Panc1 (cell line): ENCODE data around the gene ZNF132. TPM values are rescaled to one million over a fixed set of nuclear protein-coding genes. Genes with fewer than 3 reads are reported as not detected.

Source experiments
- ATAC-seq: fragments of 200-7000 bp; cut with Tn5 transposase; 2 replicates; pipeline ENCODE4 v1.9.1; 2020; ENCODE audit warnings: mild to moderate bottlenecking, moderate library complexity
- BruUV-seq: library from RNA; stranded (reverse); fragments of 400-500 nt; replicated peaks from 2 replicates; lab custom pipeline; 2021; lab: Mats Ljungman, UMichigan
- CTCF ChIA-PET: fragments of 300-600 bp; sonication (Branson Sonifier 250); formaldehyde crosslinking; loops from one replicate; lab custom pipeline; 2022; ENCODE audit warnings: antibody characterized with exemption; lab: Charles Lee
- POLR2A ChIA-PET: fragments of 300-600 bp; sonication (Branson Sonifier 250); formaldehyde crosslinking; loops from one replicate; lab custom pipeline; 2022; ENCODE audit warnings: antibody characterized with exemption; lab: Charles Lee
- DNase-seq: peaks from one replicate; pipeline ENCODE4 v3.0.0-alpha.2; 2010; ENCODE audit warnings: low read depth, low spot score
- H3K27ac ChIP-seq: 2 replicates; pipeline ENCODE4 v1.5.1; 2011; ENCODE audit warnings: mild to moderate bottlenecking, low read length, inconsistent platforms
- H3K27me3 ChIP-seq: fragments of 200-500 bp; sonication (Bioruptor generic); 2 replicates; pipeline ENCODE4 v1.6.0; 2014; ENCODE audit warnings: low read length, inconsistent platforms; ENCODE audit not compliant: control insufficient read depth, insufficient read depth
- H3K36me3 ChIP-seq: fragments of 200-500 bp; sonication (Bioruptor generic); 2 replicates; pipeline ENCODE4 v1.5.1; 2014; ENCODE audit warnings: inconsistent platforms, mild to moderate bottlenecking, low read length, moderate library complexity; ENCODE audit not compliant: control insufficient read depth, insufficient read depth
- H3K4me1 ChIP-seq: 2 replicates; pipeline ENCODE4 v1.5.1; 2011; ENCODE audit warnings: inconsistent platforms, mild to moderate bottlenecking, low read length, moderate library complexity; ENCODE audit not compliant: control insufficient read depth, insufficient read depth
- H3K4me3 ChIP-seq, 2 experiments: 2 replicates each; pipeline ENCODE4 v1.5.1; 2011 to 2012; ENCODE audit warnings: low read depth in 2 of 2, low read length in 2 of 2, mild to moderate bottlenecking in 2 of 2, inconsistent platforms in 1 of 2, moderate library complexity in 1 of 2
- H3K9me3 ChIP-seq: fragments of 200-500 bp; sonication (Bioruptor generic); 2 replicates; pipeline ENCODE4 v1.5.1; 2014; ENCODE audit warnings: low read depth, mild to moderate bottlenecking, inconsistent platforms, low read length, moderate library complexity; ENCODE audit not compliant: control insufficient read depth, insufficient read depth
- POLR2AphosphoS5 ChIP-seq: IDR thresholded peaks from 2 replicates; pipeline ENCODE4 v1.6.1; 2012; ENCODE audit warnings: mild to moderate bottlenecking, low read depth, low read length, moderate library complexity
- SIN3A ChIP-seq: IDR thresholded peaks from 2 replicates; pipeline ENCODE4 v1.6.1; 2012; ENCODE audit warnings: low read depth, mild to moderate bottlenecking, low read length, moderate library complexity, borderline replicate concordance; ENCODE audit not compliant: insufficient read depth
- TCF7L2 ChIP-seq: IDR thresholded peaks from 2 replicates; pipeline ENCODE4 v1.6.1; 2011; ENCODE audit warnings: mild to moderate bottlenecking, low read depth, low read length, inconsistent platforms
- in situ Hi-C: cut with HindIII; loops from 2 replicates; pipeline ENCODE4 v1.10.0; 2016; ENCODE audit warnings: low sequenced_read_pairs, low pct_unique_long_range_greater_than_20kb
- intact Hi-C: fragments of 100-400 bp; cut with micrococcal nuclease; formaldehyde crosslinking; loops from one replicate; pipeline ENCODE4 v1.10.0; 2022; ENCODE audit not compliant: unreplicated experiment
- total RNA-seq: library from RNA; stranded (reverse); gene quantifications from one replicate; pipeline ENCODE4 v1.2.1, GENCODE V29; 2021; ENCODE audit not compliant: unreplicated experiment
- TF ChIP-seq, protein P1 (sequence below), 2 experiments: IDR thresholded peaks; 2 replicates each; pipeline ENCODE4 v1.6.1; 2011 to 2012; ENCODE audit warnings: low read depth in 2 of 2, control low read depth in 1 of 2, low read length in 1 of 2, mild to moderate bottlenecking in 1 of 2, moderate library complexity in 1 of 2; ENCODE audit not compliant: insufficient read depth in 1 of 2
- TF ChIP-seq, protein P2 (sequence below): fragments of 450-650 bp; IDR thresholded peaks from 2 replicates; pipeline ENCODE4 v1.5.1; 2017; ENCODE audit warnings: mild to moderate bottlenecking

Gene ZNF132
- total RNA-seq, 1 experiment from 2014 or later: not detected

DNA sequence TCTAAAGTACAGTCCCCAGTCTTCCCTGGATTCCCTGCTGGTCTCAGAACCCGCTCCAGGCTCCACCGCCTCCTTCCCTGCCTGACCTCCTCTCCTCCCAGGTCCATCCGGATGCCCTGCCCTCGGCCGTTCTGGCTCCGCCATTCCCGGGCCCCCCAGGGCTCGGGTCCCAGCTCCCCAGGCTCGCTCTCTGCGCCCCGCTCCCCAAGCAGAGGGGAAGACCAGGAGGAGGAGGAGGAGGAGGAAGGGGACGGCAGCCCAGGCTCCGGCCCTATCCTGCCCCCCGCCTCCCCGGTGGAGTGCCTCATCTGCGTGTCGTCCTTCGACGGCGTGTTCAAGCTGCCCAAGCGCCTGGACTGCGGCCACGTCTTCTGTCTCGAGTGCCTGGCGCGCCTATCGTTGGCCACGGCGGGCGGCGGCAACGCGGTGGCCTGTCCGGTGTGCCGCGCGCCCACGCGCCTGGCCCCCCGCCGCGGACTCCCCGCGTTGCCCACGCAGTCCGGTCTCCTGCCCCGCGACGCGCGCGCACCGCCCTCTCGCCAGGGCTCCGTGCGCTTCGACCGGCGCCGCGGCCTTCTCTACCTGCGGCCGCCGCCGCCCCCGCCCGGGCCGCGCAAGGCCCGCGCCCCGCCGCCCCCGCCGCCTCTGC is 43.9 kb downstream of the ZNF132 start:
- intact Hi-C loops (no loop called here), in situ Hi-C loops (no loop called here)
- Histone ChIP-seq H3K27me3 (no peaks in the 10 kb centered on the region), H3K4me3 (no peak overlapping the region), H3K36me3 (peaks cover 12% of the 10 kb centered on the region; the same call in 1 of the 2 replicates), H3K27ac (no peak overlapping the region), H3K9me3 (no peaks in the 10 kb centered on the region), H3K4me1 (peaks cover 19% of the 10 kb centered on the region)
- ChIA-PET CTCF (no interaction called here), POLR2A (no interaction called here)
- TF ChIP-seq, protein P1, sequence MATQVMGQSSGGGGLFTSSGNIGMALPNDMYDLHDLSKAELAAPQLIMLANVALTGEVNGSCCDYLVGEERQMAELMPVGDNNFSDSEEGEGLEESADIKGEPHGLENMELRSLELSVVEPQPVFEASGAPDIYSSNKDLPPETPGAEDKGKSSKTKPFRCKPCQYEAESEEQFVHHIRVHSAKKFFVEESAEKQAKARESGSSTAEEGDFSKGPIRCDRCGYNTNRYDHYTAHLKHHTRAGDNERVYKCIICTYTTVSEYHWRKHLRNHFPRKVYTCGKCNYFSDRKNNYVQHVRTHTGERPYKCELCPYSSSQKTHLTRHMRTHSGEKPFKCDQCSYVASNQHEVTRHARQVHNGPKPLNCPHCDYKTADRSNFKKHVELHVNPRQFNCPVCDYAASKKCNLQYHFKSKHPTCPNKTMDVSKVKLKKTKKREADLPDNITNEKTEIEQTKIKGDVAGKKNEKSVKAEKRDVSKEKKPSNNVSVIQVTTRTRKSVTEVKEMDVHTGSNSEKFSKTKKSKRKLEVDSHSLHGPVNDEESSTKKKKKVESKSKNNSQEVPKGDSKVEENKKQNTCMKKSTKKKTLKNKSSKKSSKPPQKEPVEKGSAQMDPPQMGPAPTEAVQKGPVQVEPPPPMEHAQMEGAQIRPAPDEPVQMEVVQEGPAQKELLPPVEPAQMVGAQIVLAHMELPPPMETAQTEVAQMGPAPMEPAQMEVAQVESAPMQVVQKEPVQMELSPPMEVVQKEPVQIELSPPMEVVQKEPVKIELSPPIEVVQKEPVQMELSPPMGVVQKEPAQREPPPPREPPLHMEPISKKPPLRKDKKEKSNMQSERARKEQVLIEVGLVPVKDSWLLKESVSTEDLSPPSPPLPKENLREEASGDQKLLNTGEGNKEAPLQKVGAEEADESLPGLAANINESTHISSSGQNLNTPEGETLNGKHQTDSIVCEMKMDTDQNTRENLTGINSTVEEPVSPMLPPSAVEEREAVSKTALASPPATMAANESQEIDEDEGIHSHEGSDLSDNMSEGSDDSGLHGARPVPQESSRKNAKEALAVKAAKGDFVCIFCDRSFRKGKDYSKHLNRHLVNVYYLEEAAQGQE (IDR thresholded peaks at IDR 0.05; ENCODE audit: insufficient read depth in 1 of 2, low read depth in 2 of 2, low read length in 1 of 2): no peak
- TF ChIP-seq, protein P2, sequence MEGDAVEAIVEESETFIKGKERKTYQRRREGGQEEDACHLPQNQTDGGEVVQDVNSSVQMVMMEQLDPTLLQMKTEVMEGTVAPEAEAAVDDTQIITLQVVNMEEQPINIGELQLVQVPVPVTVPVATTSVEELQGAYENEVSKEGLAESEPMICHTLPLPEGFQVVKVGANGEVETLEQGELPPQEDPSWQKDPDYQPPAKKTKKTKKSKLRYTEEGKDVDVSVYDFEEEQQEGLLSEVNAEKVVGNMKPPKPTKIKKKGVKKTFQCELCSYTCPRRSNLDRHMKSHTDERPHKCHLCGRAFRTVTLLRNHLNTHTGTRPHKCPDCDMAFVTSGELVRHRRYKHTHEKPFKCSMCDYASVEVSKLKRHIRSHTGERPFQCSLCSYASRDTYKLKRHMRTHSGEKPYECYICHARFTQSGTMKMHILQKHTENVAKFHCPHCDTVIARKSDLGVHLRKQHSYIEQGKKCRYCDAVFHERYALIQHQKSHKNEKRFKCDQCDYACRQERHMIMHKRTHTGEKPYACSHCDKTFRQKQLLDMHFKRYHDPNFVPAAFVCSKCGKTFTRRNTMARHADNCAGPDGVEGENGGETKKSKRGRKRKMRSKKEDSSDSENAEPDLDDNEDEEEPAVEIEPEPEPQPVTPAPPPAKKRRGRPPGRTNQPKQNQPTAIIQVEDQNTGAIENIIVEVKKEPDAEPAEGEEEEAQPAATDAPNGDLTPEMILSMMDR: no peak
- TF ChIP-seq POLR2AphosphoS5 (no peak), SIN3A (no peak), TCF7L2 (no peak)
- no TSS peak for BruUV-seq
- DNase-seq: no peak
- ATAC-seq: peak; percentile 46

DNA sequence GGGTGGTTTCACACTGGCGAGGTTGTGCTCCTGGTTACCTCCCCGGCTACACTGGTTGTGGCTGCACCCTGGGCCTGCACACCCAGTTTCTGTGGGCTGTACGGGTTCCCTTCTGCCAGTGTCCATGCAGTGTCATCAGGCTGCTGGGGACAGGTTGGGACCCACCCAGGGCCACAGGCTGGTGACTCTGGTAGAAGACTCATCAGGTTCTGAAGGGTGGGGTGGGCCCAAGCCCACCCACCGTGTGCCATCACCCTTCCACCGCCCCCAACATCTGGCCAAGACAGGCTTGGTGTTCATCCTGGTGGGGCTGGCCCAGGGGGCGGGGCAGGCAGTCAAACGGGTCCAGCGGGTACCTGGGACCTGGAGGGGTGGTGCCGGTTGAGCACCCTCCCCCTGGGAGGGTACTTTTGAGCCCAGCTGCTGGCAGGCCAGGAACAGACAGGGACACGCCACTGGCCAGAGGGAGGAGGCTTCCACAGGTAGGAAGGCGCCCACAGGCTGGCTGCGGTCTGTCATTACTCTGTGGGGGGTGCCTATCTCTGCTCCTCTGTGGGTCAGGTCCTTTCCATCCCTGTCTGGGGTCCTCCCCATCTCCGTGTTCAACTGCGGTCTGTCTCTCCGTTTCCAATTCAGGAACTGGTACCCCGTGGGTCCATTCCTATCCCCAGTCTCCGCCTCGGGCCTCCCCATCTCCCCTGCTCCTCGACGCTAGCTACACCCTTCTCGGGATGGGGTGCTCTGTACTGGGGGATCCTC is 44.6 kb downstream of the ZNF132 start, which contains the start of gene RNF225:
TSS of gene RNF225 (plus strand) at position 437 of the 759 bp plus-strand sequence. CDS start 434 bp downstream, outside the sequence.
- intact Hi-C loops: no loop called here
- no TSS peak for BruUV-seq
- TF ChIP-seq, protein P1 (IDR thresholded peaks at IDR 0.05; ENCODE audit: insufficient read depth in 1 of 2, low read depth in 2 of 2, low read length in 1 of 2): no peak
- TF ChIP-seq SIN3A (no peak), POLR2AphosphoS5 (peak; percentile 95)
- CTCF ChIA-PET: no interaction called here
- Histone ChIP-seq H3K4me3 (no peak within 1 kb of the TSS), H3K9me3 (no peaks in the 10 kb centered on the region), H3K27me3 (no peaks in the 10 kb centered on the region), H3K4me1 (peaks cover 20% of the 10 kb centered on the region), H3K36me3 (peaks cover 16% of the 10 kb centered on the region), H3K27ac (no peak within 1 kb of the TSS)
- ATAC-seq: peak; percentile 70
- POLR2A ChIA-PET: no interaction called here
- in situ Hi-C loops: no loop called here
- DNase-seq: no peak
